Cardiac septum (tissue), 1 donor: ENCODE data around the gene FAM163B. TPM values are rescaled to one million over a fixed set of nuclear protein-coding genes. Genes with fewer than 3 reads are reported as not detected.

ENCODE experiments used
- DNase-seq: peaks from one replicate; pipeline ENCODE4 v3.0.0-alpha.2; 2020; ENCODE audit warnings: low spot score
- intact Hi-C: fragments of 100-400 bp; cut with DNase I; formaldehyde crosslinking; loops from one replicate; pipeline ENCODE4 v1.14.0; 2022
- total RNA-seq: library from RNA; stranded (reverse); fragmentation: NEBNext Ultra II Directional; extraction: Animal tissue kit (Norgen Biotek cat#: 25700); gene quantifications from one replicate; pipeline ENCODE4 v1.2.1, GENCODE V29; 2021
- donor health status: DM: no; HTN: no; CAD: no.

The FAM163B gene
- total RNA-seq, 1 donor from 2014 or later = not detected

DNA sequence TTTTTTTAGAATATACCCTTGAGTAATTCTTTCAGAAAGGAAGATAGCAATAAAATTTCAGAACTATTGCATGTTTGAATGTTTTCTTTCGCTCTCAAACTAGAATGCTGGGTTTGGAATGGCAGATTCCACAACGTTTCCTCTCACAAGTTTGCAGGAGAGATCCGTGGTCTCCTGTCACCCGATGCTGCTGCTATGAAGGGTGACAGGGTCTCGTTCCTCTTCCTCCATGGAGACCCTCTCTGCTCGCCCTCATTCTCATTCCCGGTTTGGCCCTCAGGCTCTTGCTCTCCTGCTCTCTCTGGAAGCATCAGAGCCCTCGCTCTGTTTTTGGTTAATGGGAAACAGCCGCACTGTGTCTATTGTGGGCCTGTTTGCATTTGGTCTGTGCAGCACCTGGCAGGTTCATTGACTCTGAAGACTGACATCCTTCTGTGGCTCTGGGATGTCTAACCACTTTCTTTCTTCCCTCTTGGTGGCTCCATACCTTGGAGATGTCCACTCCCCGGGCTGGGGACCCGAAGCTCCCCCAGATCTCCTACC is 12.6 kb upstream of the FAM163B start:
- DNase-seq = no peak

GRCh38 chr9:133619791-133620190 is 10.6 kb upstream of the FAM163B start:
- no peak for DNase-seq
- intact Hi-C loops = no loop called here

More for the DNA sequence above, 12.6 kb upstream of the FAM163B start:
- intact Hi-C loops = no loop called here

GRCh38 chr9:133618726-133619125 is 9.5 kb upstream of the FAM163B start:
- no peak for DNase-seq
- intact Hi-C loops = no loop called here

DNA sequence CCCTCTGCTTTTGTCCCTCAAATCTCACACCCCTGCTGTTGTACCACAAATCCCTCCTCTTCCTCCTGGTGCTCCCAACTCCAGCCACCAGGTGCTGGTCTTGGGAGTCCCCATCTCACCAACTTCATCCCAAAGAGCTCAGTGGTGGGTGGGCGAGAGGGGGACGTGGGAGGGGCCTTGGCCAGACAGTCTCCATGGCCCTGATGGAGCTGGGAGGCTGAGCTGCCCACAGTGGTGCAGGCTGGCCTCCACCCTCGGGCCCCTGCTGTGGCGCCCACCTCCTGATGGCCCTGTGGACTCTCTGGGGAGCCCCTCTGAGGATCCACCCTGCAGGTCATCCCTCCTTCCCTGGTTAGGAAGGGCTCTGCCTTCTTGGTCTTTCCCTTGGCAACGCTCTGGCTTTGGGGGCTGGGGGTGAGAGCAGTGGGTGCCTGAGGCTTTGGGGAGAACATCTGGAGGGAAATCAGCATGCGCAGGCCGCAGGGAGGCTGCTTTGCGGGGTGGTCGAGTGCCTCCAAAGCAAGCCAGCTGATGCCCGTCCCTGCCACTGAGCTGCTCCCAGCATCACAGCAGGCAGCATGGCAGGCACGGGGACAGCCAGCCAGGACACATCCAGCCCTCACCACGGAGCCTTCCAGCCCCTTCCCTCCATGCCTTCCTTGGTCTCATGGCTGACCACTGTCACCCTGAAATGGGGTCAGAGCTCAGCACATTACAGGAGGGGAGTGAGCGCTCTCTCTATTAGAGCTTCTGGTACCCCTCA is 7.6 kb upstream of the FAM163B start:
- intact Hi-C loops = no loop called here

GRCh38 chr9:133615606-133616188 is 6.5 kb upstream of the FAM163B start:
- intact Hi-C loops = no loop called here
- DNase-seq = no peak

More for the DNA sequence above, 7.6 kb upstream of the FAM163B start:
- no peak for DNase-seq

DNA sequence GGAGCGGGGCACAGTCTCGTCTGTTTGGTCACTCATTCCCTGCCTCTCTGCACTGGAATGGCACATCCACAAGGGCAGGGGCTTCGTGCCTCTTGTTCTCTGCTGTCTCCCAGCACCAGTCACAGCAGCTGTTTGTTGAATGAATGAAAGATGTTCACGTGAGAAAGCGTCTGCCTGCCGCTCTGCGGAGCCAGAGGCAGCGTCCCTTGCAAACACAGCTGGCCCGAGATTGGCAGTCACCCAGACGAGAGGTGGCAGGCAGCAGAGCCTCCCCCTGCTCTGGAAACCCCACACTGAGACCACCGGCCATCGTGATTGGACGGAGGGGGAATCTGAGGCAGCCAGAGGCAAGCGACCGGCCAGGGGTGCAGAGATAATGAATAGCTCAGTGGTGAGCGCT is 6.0 kb upstream of the FAM163B start:
- intact Hi-C loops = no loop called here

DNA sequence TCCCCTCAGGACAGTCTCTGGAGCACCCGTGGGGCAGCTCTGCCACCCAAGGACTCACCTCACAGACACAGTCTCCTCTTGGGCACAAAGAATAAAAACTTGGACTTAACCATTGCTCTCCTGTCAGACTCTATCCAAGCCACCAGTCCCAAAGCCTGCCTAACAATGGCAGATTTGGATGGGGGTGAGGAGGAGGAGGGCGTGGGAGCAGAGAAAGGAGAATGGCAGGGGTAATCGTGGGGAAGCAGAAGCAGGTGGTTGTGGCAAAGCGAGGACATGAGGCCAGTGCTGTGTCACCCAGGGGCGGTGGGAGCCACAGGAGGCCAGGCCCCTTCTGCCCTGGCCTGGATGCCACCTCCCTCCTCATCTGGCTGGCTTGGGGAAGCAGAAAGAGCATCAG is 5.5 kb upstream of the FAM163B start:
- DNase-seq = no peak

More for the DNA sequence above, 6.0 kb upstream of the FAM163B start:
- no peak for DNase-seq

GRCh38 chr9:133614056-133614455 is 4.9 kb upstream of the FAM163B start:
- DNase-seq = no peak
- intact Hi-C loops = no loop called here

More for the DNA sequence above, 5.5 kb upstream of the FAM163B start:
- intact Hi-C loops = no loop called here

DNA sequence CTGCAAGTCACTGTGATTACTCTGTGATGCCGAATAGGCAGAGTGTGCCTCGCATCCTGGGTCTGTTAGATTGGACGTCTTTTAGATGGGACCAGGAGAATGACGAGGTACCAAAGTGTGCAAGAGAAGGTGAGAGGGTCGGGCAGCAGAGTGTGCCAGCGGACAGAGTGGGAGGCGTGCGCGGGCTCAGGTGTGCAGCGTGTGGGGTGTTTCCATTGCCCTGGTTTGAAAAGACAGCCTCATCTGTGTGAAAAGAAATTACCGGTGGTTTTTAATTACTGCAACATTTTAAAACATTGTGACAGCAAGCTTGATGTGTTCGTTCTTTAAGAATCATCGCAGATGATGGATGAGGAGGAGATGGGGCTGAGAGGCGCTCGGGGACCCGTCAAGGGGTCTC is 4.2 kb upstream of the FAM163B start:
- DNase-seq = no peak
- intact Hi-C loops = no loop called here

DNA sequence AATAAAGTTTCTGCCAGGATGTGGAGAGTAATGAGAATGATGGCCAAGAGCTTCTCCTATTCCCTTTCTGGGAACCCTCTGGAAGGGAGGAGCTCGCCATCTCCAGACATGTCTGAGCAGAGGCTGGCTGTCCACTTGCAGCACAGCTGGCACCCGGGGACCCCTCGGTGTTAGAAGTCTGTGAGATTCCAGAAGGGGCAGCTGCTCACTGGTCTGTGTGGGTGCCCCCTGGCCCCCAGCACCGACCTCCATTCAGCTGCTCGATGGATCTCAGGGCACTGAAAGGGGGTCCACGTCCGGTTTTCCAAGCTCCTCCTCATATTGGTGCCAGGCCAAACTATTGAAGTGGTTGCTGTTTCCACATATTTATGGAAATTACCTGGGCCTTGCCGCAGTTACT is 3.6 kb upstream of the FAM163B start:
- DNase-seq = no peak
- intact Hi-C loops = no loop called here

- intact Hi-C loops = no loop called here
- no peak for DNase-seq
Observed at GRCh38 chr9:133612051-133612450, 2.9 kb upstream of the FAM163B start.

- no peak for DNase-seq
- intact Hi-C loops = no loop called here
Observed at GRCh38 chr9:133610845-133611244, 1.7 kb upstream of the FAM163B start.

- intact Hi-C loops = no loop called here
- no peak for DNase-seq
Observed at GRCh38 chr9:133608889-133609288, 300 bp downstream of the FAM163B start.

DNA sequence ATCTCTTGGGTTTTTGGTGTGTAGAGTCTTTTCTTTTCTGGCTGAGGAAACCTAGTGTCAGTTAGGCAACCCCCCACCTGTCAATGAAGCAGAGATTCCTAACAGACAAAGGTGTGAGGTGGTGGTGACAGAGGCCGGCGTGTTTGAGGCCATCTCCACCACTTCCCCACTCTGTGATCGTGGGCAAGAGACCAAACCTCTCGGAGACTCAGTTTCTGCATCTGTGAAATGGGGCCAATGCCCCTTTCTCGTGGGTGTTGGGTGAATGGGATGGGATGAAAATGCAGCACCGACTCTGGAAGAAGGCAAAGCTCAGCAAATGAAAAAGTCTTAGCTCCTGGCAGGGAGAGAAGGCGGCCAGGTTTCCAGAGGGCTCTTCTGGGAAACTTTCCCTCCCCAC is 807 bp downstream of the FAM163B start:
- intact Hi-C loops = no loop called here
- no peak for DNase-seq

DNA sequence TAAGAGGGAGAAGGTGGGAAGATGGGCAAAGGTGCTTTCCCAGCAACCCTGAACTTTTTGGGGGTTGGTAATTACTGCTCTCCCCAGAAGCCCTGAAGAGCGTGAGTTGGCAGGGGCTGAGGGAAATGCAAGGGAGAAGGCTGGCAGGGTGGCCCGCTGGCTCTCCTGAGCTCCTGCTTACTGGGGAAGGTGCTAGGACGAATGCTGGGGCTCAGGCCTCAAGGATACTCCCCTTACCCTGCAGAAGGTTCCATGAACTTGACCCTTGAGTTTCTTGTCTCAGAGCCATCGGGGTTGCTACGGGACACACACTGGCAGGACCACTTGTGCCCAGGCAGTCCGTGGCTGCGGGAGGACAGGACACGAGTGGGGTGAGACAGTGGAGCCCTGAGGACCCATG is 1.2 kb downstream of the FAM163B start:
- intact Hi-C loops = no loop called here
- no peak for DNase-seq

- intact Hi-C loops = no loop called here
- no peak for DNase-seq
Observed at GRCh38 chr9:133607381-133607780, 1.8 kb downstream of the FAM163B start.

DNA sequence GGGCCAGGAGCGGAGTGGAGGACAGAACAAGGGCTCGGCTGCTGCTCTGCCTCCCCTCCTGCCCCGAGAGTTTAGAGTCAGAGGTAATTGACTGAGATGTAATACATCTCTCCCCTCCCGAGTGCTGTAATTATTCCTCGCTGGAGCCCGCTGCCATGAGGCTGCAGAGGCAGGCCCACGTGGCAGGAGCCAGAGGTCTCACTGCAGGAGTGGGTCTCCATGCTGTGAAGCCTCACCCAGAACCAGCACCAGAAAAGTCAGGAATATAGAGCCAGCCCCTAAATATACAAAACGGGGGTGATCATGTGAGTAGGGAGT is 2.5 kb downstream of the FAM163B start:
- intact Hi-C loops = no loop called here
- DNase-seq = no peak

GRCh38 chr9:133605856-133606707 is 3.1 kb downstream of the FAM163B start:
- intact Hi-C loops = no loop called here
- no peak for DNase-seq

- DNase-seq = no peak
- intact Hi-C loops = no loop called here
Observed at GRCh38 chr9:133605446-133605845, 3.7 kb downstream of the FAM163B start.

DNA sequence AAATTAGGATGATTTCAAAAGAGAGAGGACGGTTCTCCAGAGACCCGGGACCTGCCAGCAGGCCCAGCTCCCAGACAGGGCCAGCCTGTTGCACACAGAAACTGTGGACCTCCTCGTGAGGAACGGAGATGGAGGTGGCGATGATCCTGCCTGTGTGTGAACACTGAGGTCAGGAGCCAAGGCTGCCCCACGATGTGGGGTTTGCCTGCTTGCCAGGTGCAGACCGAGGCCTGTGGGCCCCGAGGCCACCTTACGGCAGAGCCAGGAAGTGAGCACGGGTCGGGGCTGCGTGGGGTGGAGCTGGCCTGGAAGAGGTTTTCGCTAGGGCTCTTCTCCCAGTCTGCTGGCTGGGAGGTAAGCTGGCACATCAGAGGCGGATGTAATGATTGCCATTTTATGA is 4.3 kb downstream of the FAM163B start:
- DNase-seq = no peak
- intact Hi-C loops = no loop called here
